ENCODE data around the gene SOX1. TPM values are rescaled to one million over a fixed set of nuclear protein-coding genes. Genes with fewer than 3 reads are reported as not detected.
A peak's percentile ranks its signal among the peaks of the same experiment; 100 is the strongest.

Gene SOX1
- total RNA-seq, 1 donor from 2014 or later, result not detected

DNA sequence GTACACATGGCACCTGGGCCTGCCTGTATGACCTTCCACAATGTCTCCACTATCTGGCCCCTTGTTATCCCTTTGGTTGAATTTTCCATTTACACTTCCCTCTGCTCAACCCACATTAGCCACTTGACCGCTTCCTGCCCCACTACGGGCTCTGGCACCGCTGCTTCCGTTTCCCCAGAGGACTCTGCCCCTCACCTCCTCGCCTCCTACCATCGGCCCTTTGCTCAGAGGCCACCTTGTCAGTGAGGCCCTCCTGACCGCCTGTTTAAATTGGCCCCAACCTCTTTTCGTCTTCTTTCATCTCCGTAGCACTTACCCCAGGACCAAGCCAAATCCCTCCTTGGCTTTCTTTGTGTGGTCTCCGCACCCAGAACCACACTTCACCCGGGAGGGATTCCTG is 47.4 kb downstream of the SOX1 start:
- Mint-ChIP-seq H3K27ac (no peak overlapping the region), H3K4me1 (no peaks in the 10 kb centered on the region), H3K4me3 (no peak overlapping the region), H3K9me3 (no peaks in the 10 kb centered on the region), H3K27me3 (ENCODE audit: low read depth) (peaks cover 95% of the 10 kb centered on the region), H3K36me3 (no peaks in the 10 kb centered on the region)
- TF ChIP-seq, protein P1, sequence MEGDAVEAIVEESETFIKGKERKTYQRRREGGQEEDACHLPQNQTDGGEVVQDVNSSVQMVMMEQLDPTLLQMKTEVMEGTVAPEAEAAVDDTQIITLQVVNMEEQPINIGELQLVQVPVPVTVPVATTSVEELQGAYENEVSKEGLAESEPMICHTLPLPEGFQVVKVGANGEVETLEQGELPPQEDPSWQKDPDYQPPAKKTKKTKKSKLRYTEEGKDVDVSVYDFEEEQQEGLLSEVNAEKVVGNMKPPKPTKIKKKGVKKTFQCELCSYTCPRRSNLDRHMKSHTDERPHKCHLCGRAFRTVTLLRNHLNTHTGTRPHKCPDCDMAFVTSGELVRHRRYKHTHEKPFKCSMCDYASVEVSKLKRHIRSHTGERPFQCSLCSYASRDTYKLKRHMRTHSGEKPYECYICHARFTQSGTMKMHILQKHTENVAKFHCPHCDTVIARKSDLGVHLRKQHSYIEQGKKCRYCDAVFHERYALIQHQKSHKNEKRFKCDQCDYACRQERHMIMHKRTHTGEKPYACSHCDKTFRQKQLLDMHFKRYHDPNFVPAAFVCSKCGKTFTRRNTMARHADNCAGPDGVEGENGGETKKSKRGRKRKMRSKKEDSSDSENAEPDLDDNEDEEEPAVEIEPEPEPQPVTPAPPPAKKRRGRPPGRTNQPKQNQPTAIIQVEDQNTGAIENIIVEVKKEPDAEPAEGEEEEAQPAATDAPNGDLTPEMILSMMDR (IDR thresholded peaks at IDR 0.05; ENCODE audit: unreplicated experiment), result no peak
- no peak for DNase-seq (ENCODE audit: low spot score in 2 of 2, unreplicated experiment in 2 of 2)

DNA sequence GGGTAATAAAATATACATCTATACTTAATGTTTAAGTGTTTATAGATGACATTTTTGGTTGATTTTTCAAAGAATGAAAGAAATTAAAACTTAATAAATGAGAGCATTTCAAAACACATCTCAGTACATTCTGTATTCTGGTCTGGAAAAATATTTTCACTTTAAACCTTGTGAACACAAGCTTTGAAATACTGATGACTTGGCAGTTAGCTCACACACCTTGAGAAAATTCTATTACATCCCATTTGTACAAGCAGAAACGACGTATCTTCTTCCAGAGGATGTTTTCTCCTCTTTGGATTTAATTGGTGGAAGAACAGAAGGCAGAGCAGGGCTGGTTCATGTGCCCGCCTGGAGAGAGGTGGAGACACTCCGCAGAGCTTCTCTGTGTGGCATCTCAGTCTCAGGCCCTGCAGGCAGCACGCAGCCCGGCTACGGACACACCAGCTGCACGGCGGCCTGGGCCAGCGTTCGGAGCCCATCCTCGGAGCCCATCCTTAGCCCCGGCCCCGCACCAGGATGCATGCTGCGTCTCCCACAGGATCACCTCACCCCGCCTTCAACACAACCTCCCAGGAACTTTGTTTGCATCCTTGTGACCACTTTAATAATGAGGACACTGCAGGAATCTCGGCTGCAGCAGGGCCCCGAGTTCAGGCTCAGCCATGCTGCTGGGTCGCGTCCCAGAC is 48.6 kb downstream of the SOX1 start:
- DNase-seq (ENCODE audit: low spot score in 2 of 2, unreplicated experiment in 2 of 2), result peak in 1 of 2 experiments; percentile 35
- Mint-ChIP-seq H3K4me3 (no peak overlapping the region), H3K9me3 (no peaks in the 10 kb centered on the region), H3K27ac (no peak overlapping the region), H3K4me1 (no peaks in the 10 kb centered on the region), H3K27me3 (ENCODE audit: low read depth) (peaks cover 93% of the 10 kb centered on the region), H3K36me3 (no peaks in the 10 kb centered on the region)
- TF ChIP-seq, protein P1 (IDR thresholded peaks at IDR 0.05; ENCODE audit: unreplicated experiment), result no peak

DNA sequence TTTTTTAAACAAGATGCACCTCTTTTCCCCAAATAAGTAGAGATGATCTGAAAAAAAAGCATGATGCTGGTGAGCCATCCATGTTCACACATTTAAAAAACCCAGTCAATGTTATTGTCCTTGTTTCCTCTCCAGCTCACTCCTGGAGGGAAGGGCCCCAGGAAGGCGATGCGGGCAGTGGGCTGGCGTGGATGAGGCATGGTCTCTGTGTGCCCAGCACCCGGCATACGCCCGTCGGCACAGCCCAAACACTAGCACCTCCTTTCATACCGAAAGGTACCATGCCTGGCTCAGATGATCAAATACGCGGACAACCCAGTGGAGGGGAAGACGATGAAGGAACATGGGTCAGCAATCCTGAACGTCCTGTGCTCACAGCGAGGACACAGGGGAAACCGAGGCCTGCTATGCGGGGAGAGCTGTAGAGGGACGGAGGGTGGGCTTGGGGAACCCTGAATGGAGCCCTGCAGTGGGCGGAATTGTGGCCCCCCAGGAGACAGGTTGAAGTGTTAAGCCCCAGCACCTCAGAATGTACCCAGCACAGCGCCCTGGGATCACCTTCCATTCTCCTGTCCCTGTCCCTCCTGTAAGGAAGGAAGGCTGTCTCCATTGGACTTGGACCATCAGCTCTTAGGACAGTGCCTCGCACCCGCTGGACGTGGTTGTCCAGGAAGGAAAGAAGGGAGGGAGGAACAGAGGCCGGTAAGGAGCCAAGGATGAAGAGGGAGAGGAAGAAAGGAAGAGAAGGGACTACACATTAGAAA is 49.4 kb downstream of the SOX1 start:
- Mint-ChIP-seq H3K9me3 (no peaks in the 10 kb centered on the region), H3K36me3 (no peaks in the 10 kb centered on the region), H3K4me1 (no peaks in the 10 kb centered on the region), H3K27me3 (ENCODE audit: low read depth) (peaks cover 90% of the 10 kb centered on the region), H3K4me3 (no peak overlapping the region), H3K27ac (no peak overlapping the region)
- TF ChIP-seq, protein P1 (IDR thresholded peaks at IDR 0.05; ENCODE audit: unreplicated experiment), result no peak
- DNase-seq (ENCODE audit: low spot score in 2 of 2, unreplicated experiment in 2 of 2), result peak in 1 of 2 experiments; percentile 31

DNA sequence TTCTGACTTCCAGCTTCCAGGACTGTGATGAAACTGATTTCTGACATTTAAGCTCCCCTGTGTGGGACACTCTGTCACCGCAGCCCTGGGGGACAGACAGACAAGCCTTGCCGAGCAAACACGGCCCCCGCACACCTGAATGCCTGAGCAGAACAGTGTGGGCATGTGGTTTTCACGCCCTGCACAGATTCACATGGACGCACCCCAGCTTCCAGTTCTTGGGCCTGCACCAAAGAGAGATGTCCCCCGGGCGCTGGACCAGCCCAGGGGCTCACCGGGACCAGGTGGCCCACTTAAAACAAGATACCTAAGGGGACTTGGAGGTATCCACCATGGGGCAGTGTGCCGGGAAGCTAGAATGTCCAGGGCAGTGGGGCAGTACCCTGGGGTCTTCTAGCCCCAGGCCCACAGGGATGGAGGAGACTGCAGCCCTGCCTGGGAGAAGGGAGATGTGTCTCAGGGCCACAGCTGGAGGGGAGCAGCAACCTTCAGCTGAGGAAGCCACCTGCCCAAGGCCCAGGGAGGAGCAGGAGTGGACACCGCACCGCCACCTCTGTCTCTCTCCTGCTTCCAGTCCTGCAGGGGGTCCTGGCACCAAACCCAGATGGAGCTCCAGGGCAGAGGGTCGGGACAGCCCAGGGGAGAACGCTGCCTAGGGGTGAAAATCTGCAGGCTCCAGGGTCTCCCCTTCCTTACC is 50.5 kb downstream of the SOX1 start:
- Mint-ChIP-seq H3K4me3 (no peak overlapping the region), H3K27me3 (ENCODE audit: low read depth) (peaks cover 85% of the 10 kb centered on the region), H3K4me1 (no peaks in the 10 kb centered on the region), H3K36me3 (no peaks in the 10 kb centered on the region), H3K27ac (no peak overlapping the region), H3K9me3 (no peaks in the 10 kb centered on the region)
- TF ChIP-seq, protein P1 (IDR thresholded peaks at IDR 0.05; ENCODE audit: unreplicated experiment), result no peak
- DNase-seq (ENCODE audit: low spot score in 2 of 2, unreplicated experiment in 2 of 2), result peak in 1 of 2 experiments; percentile 34

DNA sequence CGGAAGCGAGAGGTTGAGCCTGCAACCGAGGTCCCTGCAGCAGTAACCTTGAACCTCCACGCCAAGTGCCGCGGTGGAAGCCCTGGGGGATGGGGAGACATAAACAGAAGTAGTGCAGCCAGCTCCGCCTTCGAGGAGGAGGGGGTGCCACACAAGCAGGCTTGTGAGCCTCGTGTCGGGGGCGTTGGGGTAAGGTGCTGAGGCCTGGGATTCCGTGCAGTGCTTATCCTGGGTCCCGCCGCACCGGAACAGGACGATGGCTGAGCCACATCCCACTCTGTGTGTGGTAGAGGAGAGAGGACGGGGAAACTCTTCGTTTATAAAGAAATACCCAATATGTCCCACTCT is 51.0 kb downstream of the SOX1 start:
- H3K27me3 Mint-ChIP-seq (ENCODE audit: low read depth), result peaks cover 84% of the 10 kb centered on the region
- no peak overlapping the region for H3K27ac Mint-ChIP-seq
- no peak for DNase-seq (ENCODE audit: low spot score in 2 of 2, unreplicated experiment in 2 of 2)
- H3K4me3 Mint-ChIP-seq, result no peak overlapping the region
- TF ChIP-seq, protein P1 (IDR thresholded peaks at IDR 0.05; ENCODE audit: unreplicated experiment), result no peak
- H3K4me1 Mint-ChIP-seq, result no peaks in the 10 kb centered on the region
- no peaks in the 10 kb centered on the region for H3K36me3 Mint-ChIP-seq
- no peaks in the 10 kb centered on the region for H3K9me3 Mint-ChIP-seq
